ENCODE results near the gene EPC2.

GRCh38 chr2:148643998-148644882 is at the start of gene EPC2:
- TF ChIP-seq CTCF (IDR thresholded peaks at IDR 0.05; ENCODE audit: low read depth, low read length, poor library complexity, severe bottlenecking) (no peak), EZH2phosphoT487 (IDR thresholded peaks at IDR 0.05; ENCODE audit: borderline replicate concordance, low read length) (no peak)
